ENCODE measurements around the gene NRGN. TPM values are rescaled to one million over a fixed set of nuclear protein-coding genes. Genes with fewer than 3 reads are reported as not detected.

The NRGN gene
- polyA plus RNA-seq, 1 donor from 2014 or later, result 0.69 TPM

DNA sequence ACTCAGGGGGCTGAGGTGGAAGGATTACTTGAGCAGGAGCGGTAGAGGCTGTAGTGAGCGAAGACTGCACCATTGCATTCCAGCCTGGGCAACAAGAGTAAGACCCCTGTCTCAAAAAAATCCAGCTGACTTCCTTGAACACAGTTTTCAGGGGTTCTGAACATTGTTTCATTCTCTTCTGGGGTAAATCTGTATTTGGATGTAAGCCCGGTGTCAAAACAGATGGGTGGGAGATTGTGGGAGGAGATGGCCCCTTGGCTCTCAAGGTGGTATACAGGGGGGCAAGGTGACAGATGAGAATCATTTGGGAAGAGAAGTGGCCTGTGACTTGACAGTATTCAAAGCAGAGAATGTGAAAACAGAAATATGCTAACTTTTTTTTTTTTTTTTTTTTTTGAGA lies 17.6 kb downstream of the NRGN start:
- H3K27me3 ChIP-seq (ENCODE audit: insufficient read depth, low read depth, low read length), result peaks cover 97% of the 10 kb centered on the region
- H3K36me3 ChIP-seq (ENCODE audit: insufficient read depth, low read length), result no peaks in the 10 kb centered on the region

DNA sequence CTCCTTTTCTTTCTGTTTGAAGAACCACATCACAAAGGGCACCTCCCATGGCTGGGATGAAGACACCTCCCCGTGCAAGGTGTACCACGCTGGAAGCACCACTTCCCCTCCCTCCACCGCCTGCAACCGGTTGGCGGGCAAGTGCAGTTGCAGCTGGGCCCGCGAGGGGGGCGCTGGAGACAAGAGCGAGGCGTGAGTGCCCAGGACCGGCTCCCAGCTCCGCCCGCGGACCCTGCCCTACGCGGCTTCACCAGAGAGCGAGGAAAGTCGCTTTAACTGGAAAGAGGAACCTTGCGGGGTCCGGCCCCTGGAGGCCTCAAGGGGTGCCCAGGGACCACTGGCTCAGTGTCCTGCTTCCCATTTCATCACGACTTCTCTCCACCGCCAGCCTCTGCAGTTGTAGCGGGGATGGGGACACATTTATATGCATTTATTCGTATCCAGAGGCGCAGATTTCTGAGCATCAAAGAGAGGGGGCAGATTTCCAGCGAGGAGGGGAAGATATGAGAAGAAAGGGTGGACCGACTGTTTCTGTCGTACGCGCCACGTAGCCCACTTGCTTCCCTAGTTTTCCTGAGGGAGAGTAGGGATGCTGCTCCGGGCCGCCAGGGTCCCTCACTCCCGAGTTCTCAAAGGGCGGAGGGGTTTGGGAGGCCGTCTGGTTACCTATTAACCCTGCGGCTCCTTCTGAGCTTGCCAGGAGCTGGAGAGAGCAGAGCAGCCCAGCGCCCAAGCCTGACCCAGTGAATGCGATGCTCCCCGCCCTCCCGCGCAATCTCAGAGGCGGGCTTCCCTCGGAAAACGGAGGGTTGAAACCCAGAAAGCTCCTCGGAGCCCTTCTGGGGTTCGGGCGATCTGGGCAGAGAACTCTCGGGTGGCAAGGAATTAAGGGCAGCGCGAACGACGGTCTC lies 18.9 kb downstream of the NRGN start:
- no peaks in the 10 kb centered on the region for H3K79me2 ChIP-seq (replicated peaks; ENCODE audit: insufficient read depth, low read length)
- peak overlapping the region; percentile 58 for H3K4me3 ChIP-seq (ENCODE audit: low read length)
- no peaks in the 10 kb centered on the region for H3K9me2 ChIP-seq (ENCODE audit: insufficient read depth, low read length)
- no peaks in the 10 kb centered on the region for H4K20me1 ChIP-seq (ENCODE audit: insufficient read depth)
- no peak overlapping the region for H3K27ac ChIP-seq (ENCODE audit: low read length)
- no peaks in the 10 kb centered on the region for H3K9me3 ChIP-seq (ENCODE audit: low read length)
- H3F3A ChIP-seq (ENCODE audit: insufficient read depth, low read length, poor library complexity, severe bottlenecking), result no peaks in the 10 kb centered on the region
- H3K9ac ChIP-seq (ENCODE audit: low read length), result peak overlapping the region; percentile 20
- TF ChIP-seq, protein P1, sequence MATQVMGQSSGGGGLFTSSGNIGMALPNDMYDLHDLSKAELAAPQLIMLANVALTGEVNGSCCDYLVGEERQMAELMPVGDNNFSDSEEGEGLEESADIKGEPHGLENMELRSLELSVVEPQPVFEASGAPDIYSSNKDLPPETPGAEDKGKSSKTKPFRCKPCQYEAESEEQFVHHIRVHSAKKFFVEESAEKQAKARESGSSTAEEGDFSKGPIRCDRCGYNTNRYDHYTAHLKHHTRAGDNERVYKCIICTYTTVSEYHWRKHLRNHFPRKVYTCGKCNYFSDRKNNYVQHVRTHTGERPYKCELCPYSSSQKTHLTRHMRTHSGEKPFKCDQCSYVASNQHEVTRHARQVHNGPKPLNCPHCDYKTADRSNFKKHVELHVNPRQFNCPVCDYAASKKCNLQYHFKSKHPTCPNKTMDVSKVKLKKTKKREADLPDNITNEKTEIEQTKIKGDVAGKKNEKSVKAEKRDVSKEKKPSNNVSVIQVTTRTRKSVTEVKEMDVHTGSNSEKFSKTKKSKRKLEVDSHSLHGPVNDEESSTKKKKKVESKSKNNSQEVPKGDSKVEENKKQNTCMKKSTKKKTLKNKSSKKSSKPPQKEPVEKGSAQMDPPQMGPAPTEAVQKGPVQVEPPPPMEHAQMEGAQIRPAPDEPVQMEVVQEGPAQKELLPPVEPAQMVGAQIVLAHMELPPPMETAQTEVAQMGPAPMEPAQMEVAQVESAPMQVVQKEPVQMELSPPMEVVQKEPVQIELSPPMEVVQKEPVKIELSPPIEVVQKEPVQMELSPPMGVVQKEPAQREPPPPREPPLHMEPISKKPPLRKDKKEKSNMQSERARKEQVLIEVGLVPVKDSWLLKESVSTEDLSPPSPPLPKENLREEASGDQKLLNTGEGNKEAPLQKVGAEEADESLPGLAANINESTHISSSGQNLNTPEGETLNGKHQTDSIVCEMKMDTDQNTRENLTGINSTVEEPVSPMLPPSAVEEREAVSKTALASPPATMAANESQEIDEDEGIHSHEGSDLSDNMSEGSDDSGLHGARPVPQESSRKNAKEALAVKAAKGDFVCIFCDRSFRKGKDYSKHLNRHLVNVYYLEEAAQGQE (IDR thresholded peaks at IDR 0.05; ENCODE audit: borderline replicate concordance), result peak; percentile 28
- TF ChIP-seq SMC3 (conservative IDR thresholded peaks at IDR 0.05; ENCODE audit: poor library complexity) (peak; percentile 48), RAD21 (conservative IDR thresholded peaks at IDR 0.05) (peak; percentile 51), POLR2AphosphoS5 (IDR thresholded peaks at IDR 0.05) (no peak), TAF1 (IDR thresholded peaks at IDR 0.05; ENCODE audit: low read depth) (no peak), MXI1 (conservative IDR thresholded peaks at IDR 0.05; ENCODE audit: poor library complexity, severe bottlenecking) (no peak)
- TF ChIP-seq, protein P2, sequence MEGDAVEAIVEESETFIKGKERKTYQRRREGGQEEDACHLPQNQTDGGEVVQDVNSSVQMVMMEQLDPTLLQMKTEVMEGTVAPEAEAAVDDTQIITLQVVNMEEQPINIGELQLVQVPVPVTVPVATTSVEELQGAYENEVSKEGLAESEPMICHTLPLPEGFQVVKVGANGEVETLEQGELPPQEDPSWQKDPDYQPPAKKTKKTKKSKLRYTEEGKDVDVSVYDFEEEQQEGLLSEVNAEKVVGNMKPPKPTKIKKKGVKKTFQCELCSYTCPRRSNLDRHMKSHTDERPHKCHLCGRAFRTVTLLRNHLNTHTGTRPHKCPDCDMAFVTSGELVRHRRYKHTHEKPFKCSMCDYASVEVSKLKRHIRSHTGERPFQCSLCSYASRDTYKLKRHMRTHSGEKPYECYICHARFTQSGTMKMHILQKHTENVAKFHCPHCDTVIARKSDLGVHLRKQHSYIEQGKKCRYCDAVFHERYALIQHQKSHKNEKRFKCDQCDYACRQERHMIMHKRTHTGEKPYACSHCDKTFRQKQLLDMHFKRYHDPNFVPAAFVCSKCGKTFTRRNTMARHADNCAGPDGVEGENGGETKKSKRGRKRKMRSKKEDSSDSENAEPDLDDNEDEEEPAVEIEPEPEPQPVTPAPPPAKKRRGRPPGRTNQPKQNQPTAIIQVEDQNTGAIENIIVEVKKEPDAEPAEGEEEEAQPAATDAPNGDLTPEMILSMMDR (IDR thresholded peaks at IDR 0.05; ENCODE audit: poor library complexity, severe bottlenecking), result peak; percentile 78
- peaks cover 92% of the 10 kb centered on the region for H3K27me3 ChIP-seq (ENCODE audit: insufficient read depth, low read depth, low read length)
- peak overlapping the region; percentile 48 for H3K4me2 ChIP-seq (ENCODE audit: low read length)
- no peaks in the 10 kb centered on the region for H3K36me3 ChIP-seq (ENCODE audit: insufficient read depth, low read length)
- H2AFZ ChIP-seq (ENCODE audit: low read depth, low read length), result no peak overlapping the region

More for the DNA sequence above, 17.6 kb downstream of the NRGN start:
- H3K9me3 ChIP-seq (ENCODE audit: low read length), result no peaks in the 10 kb centered on the region
- H2AFZ ChIP-seq (ENCODE audit: low read depth, low read length), result no peak overlapping the region
- no peaks in the 10 kb centered on the region for H4K20me1 ChIP-seq (ENCODE audit: insufficient read depth)
- TF ChIP-seq, protein P1 (IDR thresholded peaks at IDR 0.05; ENCODE audit: borderline replicate concordance), result no peak
- TF ChIP-seq, protein P2 (IDR thresholded peaks at IDR 0.05; ENCODE audit: poor library complexity, severe bottlenecking), result no peak
- TF ChIP-seq RAD21 (conservative IDR thresholded peaks at IDR 0.05) (no peak), SMC3 (conservative IDR thresholded peaks at IDR 0.05; ENCODE audit: poor library complexity) (no peak), EP300 (conservative IDR thresholded peaks at IDR 0.05; ENCODE audit: poor library complexity, severe bottlenecking) (no peak), POLR2AphosphoS5 (IDR thresholded peaks at IDR 0.05) (no peak), TAF1 (IDR thresholded peaks at IDR 0.05; ENCODE audit: low read depth) (no peak), MXI1 (conservative IDR thresholded peaks at IDR 0.05; ENCODE audit: poor library complexity, severe bottlenecking) (no peak), EZH2 (IDR thresholded peaks at IDR 0.05; ENCODE audit: borderline replicate concordance, insufficient read depth, low read length, poor library complexity, severe bottlenecking) (no peak)
- H3K9ac ChIP-seq (ENCODE audit: low read length), result no peak overlapping the region
- H3F3A ChIP-seq (ENCODE audit: insufficient read depth, low read length, poor library complexity, severe bottlenecking), result no peaks in the 10 kb centered on the region
- no peaks in the 10 kb centered on the region for H3K79me2 ChIP-seq (replicated peaks; ENCODE audit: insufficient read depth, low read length)
- no peaks in the 10 kb centered on the region for H3K9me2 ChIP-seq (ENCODE audit: insufficient read depth, low read length)
- no peak overlapping the region for H3K27ac ChIP-seq (ENCODE audit: low read length)
- no peak overlapping the region for H3K4me2 ChIP-seq (ENCODE audit: low read length)
- no peak overlapping the region for H3K4me3 ChIP-seq (ENCODE audit: low read length)
